DOHH2 (cell line): ENCODE results near the gene BRD3OS.

ENCODE experiments used
- H3F3A ChIP-seq: fragments of 200-600 bp; sonication (generic), shearing (Covaris generic); 2 replicates; pipeline ENCODE4 v1.6.0; 2016; ENCODE audit warnings: antibody characterized with exemption, mild to moderate bottlenecking; ENCODE audit not compliant: control insufficient read depth, insufficient read depth
- H3K27ac ChIP-seq: fragments of 200-600 bp; sonication (generic); 2 replicates; pipeline ENCODE4 v1.5.1; 2014; ENCODE audit warnings: low read depth, mild to moderate bottlenecking, low read length, moderate library complexity
- H3K27me3 ChIP-seq: fragments of 200-600 bp; sonication (generic); 2 replicates; pipeline ENCODE4 v1.6.1; 2014; ENCODE audit warnings: mild to moderate bottlenecking, low read length, mixed read lengths; ENCODE audit not compliant: control insufficient read depth
- H3K36me3 ChIP-seq: fragments of 200-600 bp; sonication (generic); 2 replicates; pipeline ENCODE4 v1.6.1; 2014; ENCODE audit warnings: mild to moderate bottlenecking, low read length, moderate library complexity, mixed read lengths; ENCODE audit not compliant: control insufficient read depth
- H3K4me1 ChIP-seq: fragments of 200-600 bp; sonication (generic); 2 replicates; pipeline ENCODE4 v1.6.1; 2014; ENCODE audit warnings: mild to moderate bottlenecking, low read length, mixed read lengths; ENCODE audit not compliant: control insufficient read depth
- H3K4me2 ChIP-seq: fragments of 200-600 bp; sonication (generic); 2 replicates; pipeline ENCODE4 v1.6.0; 2014; ENCODE audit warnings: mild to moderate bottlenecking, low read length, moderate library complexity
- H3K4me3 ChIP-seq: fragments of 200-600 bp; sonication (generic); 2 replicates; pipeline ENCODE4 v1.5.1; 2014; ENCODE audit warnings: mild to moderate bottlenecking, low read length, mixed read lengths
- H3K79me2 ChIP-seq: fragments of 200-600 bp; sonication (generic); 2 replicates; pipeline ENCODE4 v1.6.1; 2014; ENCODE audit warnings: mild to moderate bottlenecking, low read length, mixed read lengths; ENCODE audit not compliant: control insufficient read depth
- H3K9me2 ChIP-seq: fragments of 200-600 bp; sonication (generic); replicated peaks from 2 replicates; pipeline ENCODE4 v1.6.1; 2014; ENCODE audit warnings: mild to moderate bottlenecking, low read length, mixed read lengths; ENCODE audit not compliant: control insufficient read depth
- H3K9me3 ChIP-seq: fragments of 200-600 bp; sonication (generic); 2 replicates; pipeline ENCODE4 v1.6.1; 2014; ENCODE audit warnings: antibody characterized with exemption, low read length, mixed read lengths; ENCODE audit not compliant: control insufficient read depth, insufficient read depth
- H4K20me1 ChIP-seq: fragments of 200-600 bp; sonication (generic); 2 replicates; pipeline ENCODE4 v1.6.0; 2014; ENCODE audit warnings: low read depth, mild to moderate bottlenecking, antibody characterized with exemption, low read length, moderate library complexity; ENCODE audit not compliant: control insufficient read depth, insufficient read depth
- EZH2phosphoT487 ChIP-seq: fragments of 200-600 bp; sonication (generic); IDR thresholded peaks from 2 replicates; pipeline ENCODE4 v1.6.1; 2017; ENCODE audit warnings: borderline replicate concordance, mild to moderate bottlenecking, antibody characterized with exemption, low read length, moderate library complexity, mixed read lengths
- TF ChIP-seq, protein P1 (sequence below): fragments of 200-600 bp; sonication (generic); IDR thresholded peaks from one replicate; pipeline ENCODE4 v1.5.1; 2014; ENCODE audit warnings: antibody characterized with exemption, mild to moderate bottlenecking, low read depth, low read length; ENCODE audit not compliant: poor library complexity, severe bottlenecking

Gene BRD3OS

DNA sequence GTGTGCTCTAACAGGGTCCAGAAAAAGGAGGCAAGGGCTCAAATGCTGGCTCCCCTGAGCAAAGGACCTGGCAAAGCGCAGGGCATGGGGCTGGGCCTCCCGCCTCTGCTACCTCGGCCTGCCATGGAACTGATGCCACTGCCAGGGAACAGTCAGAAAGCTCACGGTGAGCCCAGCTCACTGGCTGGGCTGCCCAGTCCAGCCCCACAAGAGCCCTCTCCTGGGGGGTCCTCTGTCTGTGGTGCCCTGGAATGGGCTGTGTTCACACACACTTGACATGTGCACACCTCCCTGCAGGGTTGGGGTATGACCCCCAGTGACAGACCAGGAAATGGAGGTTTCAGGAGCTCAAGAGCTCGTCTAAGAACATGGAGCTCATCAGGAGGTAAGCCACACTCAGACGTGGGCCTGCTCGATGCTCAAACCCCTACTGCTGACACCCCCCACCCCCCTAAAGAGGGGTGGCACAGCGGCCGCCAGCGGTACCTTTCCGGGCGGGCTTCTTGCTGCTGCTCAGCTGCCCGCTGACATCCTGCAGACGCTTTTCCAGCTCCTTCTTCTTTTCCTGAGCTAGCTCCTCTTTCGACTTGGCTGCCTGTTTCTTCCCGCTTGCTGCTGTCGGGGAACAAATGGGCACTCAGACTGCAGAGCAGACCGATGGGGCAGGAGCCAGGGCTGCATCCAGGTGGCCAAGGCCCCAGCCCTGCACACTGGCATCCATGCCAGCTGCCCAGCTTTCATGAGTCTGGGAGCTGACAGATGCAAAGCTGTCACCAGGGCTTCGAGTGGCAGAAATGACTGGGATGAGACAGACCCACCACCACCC lies 9.1 kb downstream of the BRD3OS start:
- peaks cover 66% of the 10 kb centered on the region for H3K36me3 ChIP-seq
- H4K20me1 ChIP-seq: no peaks in the 10 kb centered on the region
- no peak overlapping the region for H3K27ac ChIP-seq
- TF ChIP-seq EZH2phosphoT487: no peak
- TF ChIP-seq, protein P1, sequence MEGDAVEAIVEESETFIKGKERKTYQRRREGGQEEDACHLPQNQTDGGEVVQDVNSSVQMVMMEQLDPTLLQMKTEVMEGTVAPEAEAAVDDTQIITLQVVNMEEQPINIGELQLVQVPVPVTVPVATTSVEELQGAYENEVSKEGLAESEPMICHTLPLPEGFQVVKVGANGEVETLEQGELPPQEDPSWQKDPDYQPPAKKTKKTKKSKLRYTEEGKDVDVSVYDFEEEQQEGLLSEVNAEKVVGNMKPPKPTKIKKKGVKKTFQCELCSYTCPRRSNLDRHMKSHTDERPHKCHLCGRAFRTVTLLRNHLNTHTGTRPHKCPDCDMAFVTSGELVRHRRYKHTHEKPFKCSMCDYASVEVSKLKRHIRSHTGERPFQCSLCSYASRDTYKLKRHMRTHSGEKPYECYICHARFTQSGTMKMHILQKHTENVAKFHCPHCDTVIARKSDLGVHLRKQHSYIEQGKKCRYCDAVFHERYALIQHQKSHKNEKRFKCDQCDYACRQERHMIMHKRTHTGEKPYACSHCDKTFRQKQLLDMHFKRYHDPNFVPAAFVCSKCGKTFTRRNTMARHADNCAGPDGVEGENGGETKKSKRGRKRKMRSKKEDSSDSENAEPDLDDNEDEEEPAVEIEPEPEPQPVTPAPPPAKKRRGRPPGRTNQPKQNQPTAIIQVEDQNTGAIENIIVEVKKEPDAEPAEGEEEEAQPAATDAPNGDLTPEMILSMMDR: no peak
- no peak overlapping the region for H3K4me2 ChIP-seq
- no peaks in the 10 kb centered on the region for H3K4me1 ChIP-seq
- no peaks in the 10 kb centered on the region for H3F3A ChIP-seq
- H3K4me3 ChIP-seq: no peak overlapping the region
- no peaks in the 10 kb centered on the region for H3K9me3 ChIP-seq
- no peaks in the 10 kb centered on the region for H3K27me3 ChIP-seq
- no peaks in the 10 kb centered on the region for H3K9me2 ChIP-seq
- no peaks in the 10 kb centered on the region for H3K79me2 ChIP-seq

DNA sequence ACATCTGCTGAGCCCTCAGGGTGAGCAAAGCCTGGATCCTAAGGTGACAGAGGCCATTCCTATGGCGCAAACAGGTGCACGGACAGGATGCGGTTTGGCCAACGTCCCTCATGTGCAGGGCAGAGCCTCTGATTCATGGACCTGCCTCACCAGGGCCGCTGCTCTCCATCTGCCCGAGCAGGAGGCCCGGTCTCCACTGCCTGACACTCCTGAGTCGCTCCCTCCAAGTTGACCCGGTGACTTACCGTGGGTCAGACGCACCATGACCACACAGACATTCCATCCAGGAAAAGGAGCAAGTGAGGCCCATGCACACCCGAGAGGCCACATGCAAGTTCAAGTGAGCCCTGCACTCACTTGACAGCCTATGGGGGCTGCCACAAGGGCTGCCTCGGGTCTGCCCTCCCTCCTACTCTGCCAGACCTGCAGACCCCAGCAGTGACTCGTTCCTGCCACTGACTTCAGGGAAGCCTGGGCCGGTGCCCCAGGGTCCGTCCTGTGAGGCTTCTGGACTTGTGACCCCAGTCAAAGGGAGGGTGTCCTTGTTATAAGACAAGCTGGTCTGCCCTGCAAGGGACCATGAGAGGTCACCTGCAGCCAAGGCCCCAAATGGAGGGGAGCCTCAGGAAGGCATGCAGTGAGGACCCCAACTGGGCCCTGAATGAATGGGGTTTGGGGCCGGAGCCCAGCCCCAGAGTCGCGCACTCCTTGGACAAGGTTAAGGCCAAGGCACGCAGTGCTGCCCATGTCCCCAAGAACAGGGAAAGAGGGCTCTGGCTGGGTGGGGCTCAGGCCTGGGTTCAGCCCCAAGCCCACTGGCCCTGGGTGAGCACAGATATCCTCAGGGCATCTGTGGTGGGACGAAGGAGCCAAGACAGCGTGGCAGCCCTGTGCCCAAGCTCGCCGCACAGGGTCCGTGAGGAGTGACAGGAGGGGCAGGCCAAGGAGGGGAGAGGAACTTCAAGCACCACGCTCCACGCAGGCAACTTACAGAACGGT lies 10.1 kb downstream of the BRD3OS start:
- Histone ChIP-seq H3K27me3 (no peaks in the 10 kb centered on the region), H3K4me3 (no peak overlapping the region), H3K36me3 (peaks cover 62% of the 10 kb centered on the region), H3K27ac (no peak overlapping the region), H3K9me3 (no peaks in the 10 kb centered on the region), H4K20me1 (no peaks in the 10 kb centered on the region), H3K4me1 (no peaks in the 10 kb centered on the region), H3K79me2 (no peaks in the 10 kb centered on the region), H3K9me2 (no peaks in the 10 kb centered on the region), H3F3A (no peaks in the 10 kb centered on the region), H3K4me2 (no peak overlapping the region)
- TF ChIP-seq, protein P1: no peak
- no peak for TF ChIP-seq EZH2phosphoT487

DNA sequence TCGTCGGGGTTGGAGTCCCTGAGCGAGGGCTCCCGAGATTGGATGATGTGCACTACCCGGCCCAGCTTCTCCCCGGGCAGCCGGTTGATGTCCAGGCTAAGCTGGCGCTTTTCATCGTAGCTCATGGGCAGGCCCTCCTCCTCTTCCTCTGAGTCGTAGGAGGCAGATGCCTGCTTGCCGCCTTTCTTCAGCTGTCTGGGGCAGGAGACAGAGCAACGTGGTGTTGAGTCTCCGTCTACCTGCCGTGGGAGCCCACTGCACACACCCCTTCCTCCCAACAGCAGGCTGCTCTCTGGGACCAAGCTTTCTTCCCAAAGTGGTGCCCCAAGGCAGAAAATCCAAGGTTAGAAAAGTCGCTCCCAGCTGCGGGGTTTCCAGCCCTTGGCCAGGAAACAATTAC lies 10.8 kb downstream of the BRD3OS start:
- TF ChIP-seq, protein P1: no peak
- TF ChIP-seq EZH2phosphoT487: no peak
- H3K36me3 ChIP-seq: peaks cover 56% of the 10 kb centered on the region
- H3K4me2 ChIP-seq: no peak overlapping the region
- H3K9me2 ChIP-seq: no peaks in the 10 kb centered on the region
- no peaks in the 10 kb centered on the region for H3K4me1 ChIP-seq
- H3K79me2 ChIP-seq: no peaks in the 10 kb centered on the region
- no peak overlapping the region for H3K4me3 ChIP-seq
- H3K27ac ChIP-seq: no peak overlapping the region
- H3K27me3 ChIP-seq: no peaks in the 10 kb centered on the region
- no peaks in the 10 kb centered on the region for H3K9me3 ChIP-seq
- no peaks in the 10 kb centered on the region for H3F3A ChIP-seq
- H4K20me1 ChIP-seq: no peaks in the 10 kb centered on the region
